ENCODE results near the gene ANO4.

The ANO4 gene

GRCh38 chr12:100794441-100795173 lies at the start of gene ANO4:
TSS of gene ANO4 (plus strand) at chr12:100794776. CDS start at chr12:100901786, 107,010 bp downstream.
- peak; percentile 48 to 56 for DNase-seq

DNA sequence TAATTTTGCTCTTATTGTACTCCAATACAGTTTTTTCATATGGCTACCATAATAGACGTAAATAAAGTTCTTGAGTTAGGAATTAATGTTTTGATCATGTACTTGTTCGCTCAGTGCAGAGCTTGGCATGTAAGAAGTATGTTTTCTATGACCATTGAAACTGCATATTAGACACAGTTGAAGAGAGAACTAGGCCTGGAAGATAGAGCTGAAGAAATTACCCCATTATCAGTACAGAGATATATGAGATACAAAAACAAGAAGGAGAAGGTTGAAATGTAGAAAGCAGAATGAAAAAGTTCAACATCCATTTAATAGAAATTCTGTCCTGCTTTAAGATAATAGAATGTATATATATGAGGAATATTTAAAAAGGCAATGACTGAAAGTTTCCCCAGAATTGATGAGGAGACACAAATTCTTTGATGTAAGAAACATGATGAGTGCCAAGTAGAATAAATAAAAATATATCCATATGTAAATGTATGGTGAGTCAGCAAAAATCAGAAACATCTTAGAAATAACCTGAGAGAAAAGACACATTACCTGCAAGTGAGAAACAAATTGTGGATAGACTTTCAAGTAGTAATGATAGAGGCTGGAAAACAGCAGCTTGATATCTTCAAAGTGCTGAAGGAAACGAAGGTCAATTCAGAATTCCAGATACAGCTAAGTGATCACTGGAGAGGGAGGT lies 49.1 kb upstream of the ANO4 start:
- DNase-seq = no peak

GRCh38 chr12:100752841-100753240 lies 41.7 kb upstream of the ANO4 start:
- DNase-seq = no peak

DNA sequence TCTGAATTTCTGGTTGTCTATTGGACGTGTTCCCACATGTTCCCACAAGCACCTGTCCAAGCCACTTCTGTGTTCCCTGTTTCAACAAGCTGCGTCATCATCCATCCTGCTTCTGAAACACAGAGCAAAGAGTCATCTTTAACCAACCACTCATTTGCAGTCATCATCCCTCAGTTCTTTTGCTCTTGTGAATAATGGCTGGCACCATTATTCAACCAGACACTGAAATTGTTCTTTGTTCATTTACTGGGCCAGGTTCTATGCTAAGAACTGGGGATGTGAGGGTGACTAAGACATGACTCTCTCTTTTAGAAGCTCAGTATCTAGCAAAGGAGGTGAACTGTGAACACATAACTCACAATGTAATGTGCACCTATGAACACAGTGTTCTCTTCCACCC lies 40.7 kb upstream of the ANO4 start:
- DNase-seq = no peak

- no peak for DNase-seq
Measured at GRCh38 chr12:100755186-100755585, 39.4 kb upstream of the ANO4 start.

GRCh38 chr12:100758083-100758482 lies 36.5 kb upstream of the ANO4 start:
- DNase-seq = no peak

- no peak for DNase-seq
Measured at GRCh38 chr12:100767371-100767770, 27.2 kb upstream of the ANO4 start.

GRCh38 chr12:100767950-100768349 lies 26.6 kb upstream of the ANO4 start:
- no peak for DNase-seq

DNA sequence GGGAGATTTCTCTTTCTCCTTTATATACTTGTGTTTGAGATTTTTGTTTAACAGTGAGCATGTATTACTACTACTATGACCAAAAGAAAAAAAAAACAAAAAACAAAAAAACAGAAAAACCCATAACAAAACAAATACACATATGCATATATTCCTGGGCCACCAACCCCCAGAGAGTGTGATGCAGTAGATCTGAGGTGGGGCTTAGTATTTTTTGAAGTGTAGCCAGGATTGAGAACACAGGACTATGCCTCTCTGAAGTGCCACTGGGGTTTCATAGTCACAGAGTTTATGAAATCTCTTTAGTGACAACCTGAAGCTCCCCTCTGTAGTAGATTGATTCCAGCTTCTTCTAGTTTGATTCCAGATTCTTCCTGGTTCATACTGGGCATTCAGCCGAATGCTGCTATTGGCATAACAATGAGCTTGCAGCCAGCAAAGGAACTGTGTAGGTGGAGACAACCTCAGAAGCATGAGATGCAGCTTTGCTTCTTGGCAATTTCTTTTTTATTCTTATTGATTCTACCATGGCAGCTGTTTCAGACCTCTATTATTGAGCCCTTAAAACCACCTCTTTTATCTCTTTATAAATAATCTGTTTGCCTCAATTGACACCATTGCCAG lies 15.5 kb upstream of the ANO4 start:
- DNase-seq = no peak

GRCh38 chr12:100789146-100789545 lies 5.4 kb upstream of the ANO4 start:
- DNase-seq = no peak

GRCh38 chr12:100789975-100790374 lies 4.6 kb upstream of the ANO4 start:
- no peak for DNase-seq

DNA sequence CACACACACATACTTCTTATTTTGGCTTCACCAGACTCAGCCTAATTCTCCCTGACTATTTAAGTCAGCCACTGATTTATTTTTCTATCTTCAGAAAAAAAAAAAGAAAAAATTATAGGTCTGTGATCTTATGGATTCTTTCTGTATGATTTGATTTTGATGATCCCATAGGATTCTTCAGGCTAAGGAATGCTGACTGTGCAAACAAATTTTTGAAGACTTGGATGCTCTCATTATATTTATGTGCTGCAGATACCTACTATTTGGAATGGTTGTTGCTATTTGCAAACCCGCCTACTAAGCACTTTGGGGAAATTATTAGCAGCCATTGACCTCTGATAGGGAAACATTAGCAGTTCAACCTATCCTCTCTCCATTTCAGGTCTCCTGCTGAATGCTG lies 4.0 kb upstream of the ANO4 start:
- no peak for DNase-seq

- DNase-seq = no peak
Measured at GRCh38 chr12:100793182-100793581, 1.4 kb upstream of the ANO4 start.

DNA sequence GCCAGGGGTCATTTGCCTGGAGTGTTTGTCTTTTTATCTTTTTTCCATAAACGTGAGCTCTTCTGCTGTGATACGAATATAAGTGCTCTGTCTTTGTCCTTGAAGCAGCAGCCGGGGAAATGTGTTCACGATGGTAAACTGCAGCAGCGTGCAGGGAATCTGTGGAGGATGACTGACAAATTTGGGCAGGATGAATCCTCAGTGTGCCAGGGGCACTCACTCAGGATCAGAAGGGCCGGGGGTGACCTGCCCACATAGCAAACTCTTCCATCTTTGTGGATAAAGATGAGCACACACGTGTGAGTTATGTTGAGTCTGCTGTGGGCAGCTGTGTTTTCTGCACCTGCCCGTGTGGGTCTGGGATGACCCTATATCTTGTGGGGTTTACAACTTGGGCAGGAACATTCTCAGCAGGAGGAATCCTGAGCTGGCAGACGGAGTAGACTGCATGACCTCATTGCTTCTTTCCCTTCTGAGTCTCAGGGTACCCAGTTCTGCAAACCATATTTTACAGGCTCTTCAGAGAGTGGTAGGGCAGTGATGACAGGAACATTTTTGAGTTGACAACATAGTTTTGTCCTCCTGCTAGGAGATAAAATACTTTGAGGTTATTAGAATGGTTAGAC lies 711 bp downstream of the ANO4 start:
- peak in 1 of 2 experiments; percentile 52 for DNase-seq

DNA sequence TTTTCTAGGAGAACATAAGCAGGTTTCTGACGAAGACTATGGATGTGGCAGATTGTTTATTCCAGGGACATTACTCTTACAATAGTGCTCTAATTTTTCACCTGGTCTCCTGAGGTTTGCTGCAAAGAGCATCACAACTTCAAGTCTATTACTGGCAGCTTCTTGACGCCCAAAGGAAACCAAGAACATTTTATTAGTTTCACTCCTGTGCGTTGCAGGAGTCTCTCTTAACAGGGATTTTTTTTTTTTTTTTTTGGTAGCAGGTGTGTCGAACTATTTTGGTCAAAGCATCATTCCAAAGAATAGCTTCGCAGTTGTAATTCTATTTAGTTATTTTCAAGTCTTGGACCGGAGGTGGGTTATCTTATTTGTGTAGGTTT lies 1.2 kb downstream of the ANO4 start:
- DNase-seq = no peak

- DNase-seq = no peak
Measured at GRCh38 chr12:100796621-100797020, 2.0 kb downstream of the ANO4 start.

DNA sequence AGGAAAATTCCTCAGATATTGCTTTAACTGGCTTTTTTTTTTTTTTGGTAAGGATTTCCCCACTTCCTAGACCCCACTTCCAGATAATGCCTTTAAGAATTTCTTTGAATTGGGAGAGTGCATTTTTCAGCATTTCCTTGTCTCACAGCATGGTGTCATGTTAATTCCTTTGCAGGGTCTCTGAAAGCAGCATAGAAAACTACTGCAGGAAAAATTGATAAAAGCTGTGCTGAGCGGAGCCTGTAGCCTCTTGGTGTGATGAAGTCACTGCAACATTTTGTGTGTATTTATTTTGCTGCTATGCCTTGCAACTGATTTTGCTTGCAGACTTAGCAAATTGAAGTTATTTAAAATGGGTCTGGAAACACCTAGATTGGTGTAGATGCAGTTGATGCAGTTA lies 2.7 kb downstream of the ANO4 start:
- DNase-seq = no peak

- peak in 1 of 2 experiments; percentile 10 for DNase-seq
Measured at GRCh38 chr12:100797786-100798185, 3.2 kb downstream of the ANO4 start.

DNA sequence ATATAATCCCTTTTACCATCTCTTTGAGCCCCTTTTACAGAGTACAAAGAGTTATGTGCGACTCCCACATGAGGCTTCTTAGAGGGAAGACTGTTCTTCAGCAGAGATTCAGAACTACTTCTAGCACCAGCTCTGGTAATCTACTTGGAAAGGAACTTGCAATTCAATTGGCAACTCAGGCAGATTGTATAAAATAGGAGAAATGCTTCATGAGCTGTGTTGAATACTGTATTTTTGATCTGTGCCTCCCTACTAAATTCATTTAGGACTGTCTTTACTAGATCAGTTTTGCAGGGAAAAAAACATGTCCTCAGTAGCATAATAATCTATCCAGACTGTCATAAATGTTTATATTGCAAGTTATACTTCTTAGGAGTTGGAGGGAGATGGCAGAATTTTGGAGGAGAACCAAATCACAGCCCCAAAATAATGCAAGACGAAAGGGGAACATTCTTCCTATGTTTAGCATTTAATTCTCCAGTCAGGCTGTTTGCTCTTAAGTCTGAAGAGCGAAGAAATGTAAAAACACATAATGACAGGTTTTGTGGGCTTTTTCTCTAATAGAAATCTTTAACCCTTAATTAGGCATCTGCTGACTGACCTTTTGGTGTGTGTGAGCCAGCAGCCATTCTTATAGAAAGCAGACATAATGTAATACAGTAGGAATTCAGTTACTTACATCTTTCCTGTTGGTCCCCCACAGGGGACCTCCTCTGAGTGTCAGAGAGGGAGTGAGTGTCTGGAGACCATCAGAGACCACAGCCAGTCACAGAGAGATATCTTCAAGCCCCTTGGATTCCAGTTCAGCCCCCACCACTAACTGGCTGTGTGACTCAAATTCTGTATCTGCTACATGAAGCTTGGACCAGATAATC lies 3.9 kb downstream of the ANO4 start:
- no peak for DNase-seq

DNA sequence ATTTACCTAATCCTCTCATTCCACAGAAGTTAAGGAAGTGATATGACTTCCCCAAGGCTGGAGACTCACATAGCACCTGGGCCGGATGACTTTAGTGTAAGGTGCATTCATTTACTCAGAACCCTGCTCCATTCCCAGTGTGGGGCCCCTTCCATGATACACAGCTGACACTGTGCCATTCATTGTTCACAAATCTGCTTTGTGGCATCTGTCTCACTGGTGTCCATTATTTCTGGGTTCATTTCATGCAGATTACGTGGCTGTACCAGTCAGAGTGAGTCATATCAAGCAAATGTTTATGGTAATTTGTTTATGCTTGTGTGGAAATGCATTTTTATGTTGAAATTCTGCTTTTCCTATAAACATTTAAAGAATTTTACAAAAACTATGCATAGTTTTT lies 5.2 kb downstream of the ANO4 start:
- DNase-seq = no peak

DNA sequence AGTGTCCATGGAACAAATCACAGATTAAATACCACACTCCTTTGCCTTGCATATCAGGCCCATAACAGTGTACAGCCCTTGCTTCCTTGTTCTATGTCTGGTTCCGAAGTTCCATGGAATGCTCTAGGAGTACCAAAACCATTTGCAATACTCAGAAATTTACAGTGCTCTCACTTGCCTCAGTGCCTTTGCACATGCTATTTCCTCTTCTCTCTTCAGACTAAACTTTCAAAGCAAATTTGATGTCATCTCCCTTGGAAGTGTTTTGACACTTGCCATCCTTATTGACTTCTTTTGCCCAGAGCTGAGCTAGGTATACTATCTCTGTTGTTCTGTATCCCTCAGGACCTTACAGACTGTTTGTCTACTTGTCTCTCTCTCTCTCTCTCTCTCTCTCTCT lies 6.1 kb downstream of the ANO4 start:
- DNase-seq = no peak

DNA sequence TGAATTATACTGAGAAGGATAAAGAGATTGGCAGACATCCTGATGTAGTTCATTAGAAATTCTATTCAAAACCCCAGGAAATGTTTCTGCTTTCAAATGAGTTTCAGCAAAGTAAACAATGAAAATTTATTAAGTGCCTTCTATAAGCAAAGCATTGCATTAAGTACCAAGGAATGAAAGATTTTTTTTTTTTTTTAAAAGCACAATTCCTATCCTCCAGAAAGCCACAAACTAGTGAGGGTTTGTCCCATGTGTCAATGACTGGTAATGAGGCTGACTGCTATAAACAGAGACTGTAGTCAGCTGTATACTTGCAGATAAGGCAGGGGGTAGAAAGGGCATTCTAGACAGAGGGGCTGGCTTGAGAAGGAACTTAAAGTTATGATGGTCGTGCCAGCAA lies 6.7 kb downstream of the ANO4 start:
- no peak for DNase-seq

GRCh38 chr12:100808777-100809176 lies 14.2 kb downstream of the ANO4 start:
- no peak for DNase-seq
